Nephron (organoid): ENCODE results near the gene ARL6IP4.

Experiments used
- H3K27ac Mint-ChIP-seq, 3 experiments: 2 replicates each; pipeline ENCODE4 v1.8.0; 2020; ENCODE audit warnings: mixed read lengths in 3 of 3, mild to moderate bottlenecking in 2 of 3, moderate library complexity in 1 of 3
- H3K27me3 Mint-ChIP-seq: 2 replicates; pipeline ENCODE4 v1.8.0; 2021; ENCODE audit warnings: low read depth, mild to moderate bottlenecking, moderate library complexity, mixed read lengths
- H3K36me3 Mint-ChIP-seq: 2 replicates; pipeline ENCODE4 v1.8.0; 2020; ENCODE audit warnings: low read depth, mixed read lengths
- H3K4me1 Mint-ChIP-seq: 2 replicates; pipeline ENCODE4 v1.8.0; 2020; ENCODE audit warnings: mixed read lengths
- H3K4me3 Mint-ChIP-seq, 3 experiments: 2 replicates each; pipeline ENCODE4 v1.8.0; 2020; ENCODE audit warnings: mild to moderate bottlenecking in 3 of 3, mixed read lengths in 3 of 3, moderate library complexity in 2 of 3
- H3K9me3 Mint-ChIP-seq: 2 replicates; pipeline ENCODE4 v1.8.0; 2020; ENCODE audit warnings: mixed read lengths
- TF ChIP-seq, protein P1 (sequence below), 3 experiments: fragments of 200-600 bp; sonication (generic); IDR thresholded peaks; one replicate each; pipeline ENCODE4 v1.5.0; 2021; ENCODE audit warnings: antibody characterized with exemption in 3 of 3; ENCODE audit not compliant: unreplicated experiment in 3 of 3

The ARL6IP4 gene

DNA sequence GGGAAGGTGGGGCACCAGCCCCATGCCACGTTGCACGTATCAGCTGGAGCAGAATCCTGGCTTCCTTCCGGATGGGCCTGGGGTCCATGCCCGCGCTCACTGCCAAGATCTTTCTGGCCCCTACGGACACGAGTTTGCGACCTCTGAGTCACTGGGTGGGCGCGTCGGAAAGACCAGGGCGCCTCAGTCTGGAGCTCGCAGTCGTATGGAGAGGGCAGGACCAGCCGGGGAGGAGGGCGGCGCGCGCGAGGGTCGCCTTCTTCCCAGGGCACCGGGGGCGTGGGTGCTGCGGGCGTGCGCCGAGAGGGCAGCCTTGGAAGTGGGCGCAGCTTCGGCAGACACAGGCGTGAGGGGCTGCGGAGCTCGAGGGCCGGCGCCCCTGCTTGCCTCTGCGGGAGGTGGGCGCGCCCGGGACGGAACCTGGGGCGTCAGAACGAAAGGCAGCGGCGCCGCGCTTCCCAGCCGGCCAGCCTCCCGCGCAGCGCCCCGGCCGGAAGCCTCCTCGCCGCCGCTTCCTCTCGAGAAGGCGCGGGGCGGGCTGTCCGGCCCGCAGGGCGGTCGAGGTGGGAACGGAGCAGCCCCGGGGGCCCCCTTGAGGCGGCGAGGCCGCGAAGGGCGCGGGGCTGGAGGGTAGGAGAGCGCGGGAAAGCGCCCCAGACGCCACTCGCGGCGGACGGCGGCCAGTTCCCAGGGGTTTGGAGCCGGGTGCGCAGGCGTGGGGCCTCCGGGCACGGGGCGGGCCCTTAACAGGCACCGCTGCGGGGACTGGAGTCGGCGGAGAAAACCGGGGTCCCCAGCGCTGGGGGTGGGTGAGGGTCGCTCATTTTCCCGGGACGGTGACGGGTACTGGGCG is at the start of gene ARL6IP4:
Gene ARL6IP4 (plus strand): TSS at position 499 of the 853 bp plus-strand sequence. CDS start 459 bp downstream, outside the sequence.
- peak within 1 kb of the TSS; percentile 86 to 97 (median 87) for H3K27ac Mint-ChIP-seq
- TF ChIP-seq, protein P1, sequence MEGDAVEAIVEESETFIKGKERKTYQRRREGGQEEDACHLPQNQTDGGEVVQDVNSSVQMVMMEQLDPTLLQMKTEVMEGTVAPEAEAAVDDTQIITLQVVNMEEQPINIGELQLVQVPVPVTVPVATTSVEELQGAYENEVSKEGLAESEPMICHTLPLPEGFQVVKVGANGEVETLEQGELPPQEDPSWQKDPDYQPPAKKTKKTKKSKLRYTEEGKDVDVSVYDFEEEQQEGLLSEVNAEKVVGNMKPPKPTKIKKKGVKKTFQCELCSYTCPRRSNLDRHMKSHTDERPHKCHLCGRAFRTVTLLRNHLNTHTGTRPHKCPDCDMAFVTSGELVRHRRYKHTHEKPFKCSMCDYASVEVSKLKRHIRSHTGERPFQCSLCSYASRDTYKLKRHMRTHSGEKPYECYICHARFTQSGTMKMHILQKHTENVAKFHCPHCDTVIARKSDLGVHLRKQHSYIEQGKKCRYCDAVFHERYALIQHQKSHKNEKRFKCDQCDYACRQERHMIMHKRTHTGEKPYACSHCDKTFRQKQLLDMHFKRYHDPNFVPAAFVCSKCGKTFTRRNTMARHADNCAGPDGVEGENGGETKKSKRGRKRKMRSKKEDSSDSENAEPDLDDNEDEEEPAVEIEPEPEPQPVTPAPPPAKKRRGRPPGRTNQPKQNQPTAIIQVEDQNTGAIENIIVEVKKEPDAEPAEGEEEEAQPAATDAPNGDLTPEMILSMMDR (IDR thresholded peaks at IDR 0.05; ENCODE audit: unreplicated experiment in 3 of 3): no peak
- H3K4me1 Mint-ChIP-seq: peaks cover 48% of the 10 kb centered on the region
- no peaks in the 10 kb centered on the region for H3K27me3 Mint-ChIP-seq
- no peaks in the 10 kb centered on the region for H3K9me3 Mint-ChIP-seq
- H3K4me3 Mint-ChIP-seq: peak within 1 kb of the TSS; percentile 91 to 94 (median 93)
- no peaks in the 10 kb centered on the region for H3K36me3 Mint-ChIP-seq

DNA sequence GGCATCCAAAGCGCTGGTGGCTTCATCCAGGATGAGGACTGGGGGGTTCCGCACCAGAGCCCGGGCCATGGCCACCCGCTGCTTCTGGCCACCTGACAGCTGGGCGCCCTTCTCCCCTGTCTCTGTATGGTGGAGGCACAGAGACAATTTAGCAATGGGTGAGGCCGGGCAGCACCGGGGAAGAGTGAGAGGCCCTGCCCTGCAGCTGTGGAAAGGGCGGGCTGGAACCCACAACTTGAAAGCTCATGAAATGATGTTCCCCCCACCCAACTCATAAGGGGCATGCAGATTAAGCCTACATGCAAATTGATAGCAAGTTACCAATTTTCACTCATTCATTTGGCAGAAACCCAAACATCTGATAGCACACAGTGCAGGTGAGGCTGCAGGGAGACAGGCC is 48.3 kb upstream of the ARL6IP4 start:
- H3K4me1 Mint-ChIP-seq: peaks cover 14% of the 10 kb centered on the region
- H3K36me3 Mint-ChIP-seq: no peaks in the 10 kb centered on the region
- no peak overlapping the region for H3K4me3 Mint-ChIP-seq
- no peak overlapping the region for H3K27ac Mint-ChIP-seq
- H3K9me3 Mint-ChIP-seq: no peaks in the 10 kb centered on the region
- TF ChIP-seq, protein P1 (IDR thresholded peaks at IDR 0.05; ENCODE audit: unreplicated experiment in 3 of 3): no peak
- H3K27me3 Mint-ChIP-seq: peaks cover 3% of the 10 kb centered on the region

DNA sequence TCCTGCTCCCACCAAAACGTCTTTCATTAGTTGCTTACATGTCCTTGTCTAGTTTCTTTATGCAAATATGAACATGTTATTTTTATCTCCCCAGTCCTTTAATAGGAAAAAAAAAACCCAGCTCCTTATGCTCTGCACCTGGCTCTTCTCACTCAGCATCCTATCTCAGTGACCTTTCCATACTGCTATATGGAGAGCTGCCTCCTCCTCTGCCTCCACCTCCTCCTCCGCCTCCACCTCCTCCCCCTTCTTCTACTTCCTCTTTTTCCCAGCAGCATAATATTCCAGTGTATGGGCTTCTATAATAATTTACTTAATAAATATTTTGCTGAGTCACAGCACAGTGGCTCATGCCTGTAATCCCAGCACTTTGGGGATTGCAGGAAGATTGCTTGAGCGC is 45.8 kb upstream of the ARL6IP4 start:
- TF ChIP-seq, protein P1 (IDR thresholded peaks at IDR 0.05; ENCODE audit: unreplicated experiment in 3 of 3): no peak
- Mint-ChIP-seq H3K9me3 (no peaks in the 10 kb centered on the region), H3K27me3 (no peaks in the 10 kb centered on the region), H3K4me1 (no peaks in the 10 kb centered on the region), H3K4me3 (no peak overlapping the region), H3K27ac (no peak overlapping the region), H3K36me3 (peaks cover 4% of the 10 kb centered on the region)

DNA sequence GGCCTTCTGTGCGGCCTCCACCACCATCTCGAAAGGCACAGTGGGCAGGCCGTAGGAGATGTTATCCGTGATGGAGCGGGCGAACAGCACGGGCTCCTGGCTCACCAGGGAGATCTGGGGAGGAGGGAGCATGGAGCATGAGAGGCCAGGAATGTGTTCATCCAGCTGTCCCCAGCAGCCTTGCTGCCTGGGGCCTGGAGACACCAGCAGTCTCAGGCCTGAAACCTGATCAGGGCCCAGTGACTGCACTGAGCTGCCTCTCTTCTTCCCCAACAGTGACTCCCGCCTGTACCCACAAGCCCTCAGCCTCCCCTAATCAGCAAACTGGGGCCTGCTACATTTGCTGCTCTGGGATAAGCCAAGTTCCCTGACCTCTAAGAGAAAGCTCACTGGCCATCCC is 45.2 kb upstream of the ARL6IP4 start:
- no peaks in the 10 kb centered on the region for H3K9me3 Mint-ChIP-seq
- peak overlapping the region; percentile 33 to 56 (median 48) for H3K27ac Mint-ChIP-seq
- peaks cover under 1% of the 10 kb centered on the region for H3K27me3 Mint-ChIP-seq
- H3K4me3 Mint-ChIP-seq: no peak overlapping the region
- TF ChIP-seq, protein P1 (IDR thresholded peaks at IDR 0.05; ENCODE audit: unreplicated experiment in 3 of 3): no peak
- H3K36me3 Mint-ChIP-seq: peaks cover 4% of the 10 kb centered on the region
- H3K4me1 Mint-ChIP-seq: no peaks in the 10 kb centered on the region

DNA sequence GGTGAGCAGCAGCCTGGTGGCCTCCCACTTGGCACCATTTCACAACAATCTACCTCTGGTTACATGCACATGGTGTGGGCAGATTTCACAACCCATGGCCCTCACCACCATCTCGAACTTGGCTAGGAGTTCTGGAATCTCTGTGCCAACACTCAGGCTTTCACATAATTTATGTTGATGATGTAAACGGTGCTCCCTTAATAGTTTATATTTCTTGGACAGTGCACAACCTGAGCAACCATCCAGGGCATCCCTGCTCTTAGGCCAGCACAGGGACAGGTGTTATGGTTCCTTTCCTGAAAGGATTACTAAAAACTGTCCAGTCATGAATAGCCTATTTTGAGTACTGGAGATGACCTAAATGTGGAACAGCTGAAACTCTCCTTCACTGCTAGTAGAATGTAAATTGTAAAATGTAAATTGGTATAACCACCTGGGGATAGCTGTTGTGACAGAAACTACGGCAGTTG is 42.8 kb upstream of the ARL6IP4 start:
- Mint-ChIP-seq H3K36me3 (peaks cover 4% of the 10 kb centered on the region), H3K27ac (no peak overlapping the region), H3K27me3 (peaks cover 3% of the 10 kb centered on the region), H3K4me3 (no peak overlapping the region), H3K4me1 (no peaks in the 10 kb centered on the region), H3K9me3 (no peaks in the 10 kb centered on the region)
- TF ChIP-seq, protein P1 (IDR thresholded peaks at IDR 0.05; ENCODE audit: unreplicated experiment in 3 of 3): no peak
